CD1c-positive myeloid dendritic cell (primary cell): ENCODE results near the gene PBRM1.
"Not testable (repeated sequence)": the region's sequence is repeated elsewhere in the genome, so short reads cannot be mapped to it uniquely, and the experiment has no call there.

Experiments
- DNase-seq: peaks from one replicate; pipeline ENCODE4 v3.0.0-alpha.2; 2016; ENCODE audit errors: extremely low spot score

Gene PBRM1

GRCh38 chr3:52536369-52537164 lies 149.1 kb downstream of the PBRM1 start, which contains the start of gene UQCC5:
UQCC5 (plus strand) TSS chr3:52536605; CDS start chr3:52536756, 151 bp downstream.
- peak; percentile 100 for DNase-seq

- DNase-seq, result no peak
Measured at GRCh38 chr3:52536112-52536368, 149.7 kb downstream of the PBRM1 start.

GRCh38 chr3:52535411-52536111 lies 150.2 kb downstream of the PBRM1 start:
- no peak for DNase-seq

GRCh38 chr3:52534281-52535183 lies 151.2 kb downstream of the PBRM1 start:
- no peak for DNase-seq

GRCh38 chr3:52533623-52534280 lies 152.0 kb downstream of the PBRM1 start, which contains the start of gene NT5DC2:
NT5DC2 (minus strand) TSS chr3:52533857; CDS start chr3:52533737, 120 bp downstream.
- DNase-seq, result peak; percentile 79

- DNase-seq, result peak; percentile 22
Measured at GRCh38 chr3:52532838-52533622, 152.7 kb downstream of the PBRM1 start.

- peak; percentile 45 for DNase-seq
Measured at GRCh38 chr3:52532517-52532837, 153.2 kb downstream of the PBRM1 start.

GRCh38 chr3:52531860-52532516 lies 153.7 kb downstream of the PBRM1 start:
- no peak for DNase-seq

GRCh38 chr3:52530918-52531826 lies 154.5 kb downstream of the PBRM1 start:
- DNase-seq, result no peak

GRCh38 chr3:52529376-52530333 lies 156.1 kb downstream of the PBRM1 start:
- no peak for DNase-seq

- no peak for DNase-seq
Measured at GRCh38 chr3:52528586-52529375, 156.9 kb downstream of the PBRM1 start.

GRCh38 chr3:52527732-52528585 lies 157.8 kb downstream of the PBRM1 start:
- no peak for DNase-seq

GRCh38 chr3:52527039-52527731 lies 158.5 kb downstream of the PBRM1 start:
- no peak for DNase-seq

- not testable (repeated sequence) for DNase-seq
Measured at GRCh38 chr3:52526671-52527038, 159.1 kb downstream of the PBRM1 start.

GRCh38 chr3:52525680-52526561 lies 159.8 kb downstream of the PBRM1 start:
- no peak for DNase-seq
